GM23338 (cell line): ENCODE data around the gene ELAVL3. TPM values are rescaled to one million over a fixed set of nuclear protein-coding genes. Genes with fewer than 3 reads are reported as not detected.

Experiments used
- ATAC-seq: fragments of 200-7000 bp; cut with Tn5 transposase; 3 replicates; pipeline ENCODE4 v1.9.1; 2020
- DNase-seq: peaks from one replicate; pipeline ENCODE4 v3.0.0-alpha.2; 2015; ENCODE audit warnings: low spot score
- H2AFZ ChIP-seq: fragments of 200-600 bp; sonication (generic); 2 replicates; pipeline ENCODE4 v1.8.0; 2016; ENCODE audit warnings: antibody characterized with exemption, mild to moderate bottlenecking, moderate library complexity
- H3F3A ChIP-seq: fragments of 200-600 bp; sonication (generic); replicated peaks from 2 replicates; pipeline ENCODE4 v1.8.0; 2017; ENCODE audit warnings: antibody characterized with exemption, mixed run types, low read depth
- H3K27ac ChIP-seq: fragments of 200-600 bp; sonication (generic); 2 replicates; pipeline ENCODE4 v1.6.1; 2016; ENCODE audit warnings: low read depth
- H3K27me3 ChIP-seq: fragments of 200-600 bp; sonication (generic); 2 replicates; pipeline ENCODE4 v1.8.0; 2016; ENCODE audit warnings: mild to moderate bottlenecking, mixed run types, moderate library complexity; ENCODE audit not compliant: insufficient read depth
- H3K36me3 ChIP-seq: fragments of 200-600 bp; sonication (generic); 2 replicates; pipeline ENCODE4 v1.8.0; 2016; ENCODE audit warnings: mild to moderate bottlenecking; ENCODE audit not compliant: insufficient read depth
- H3K4me1 ChIP-seq: fragments of 200-600 bp; sonication (generic); 2 replicates; pipeline ENCODE4 v1.8.0; 2016; ENCODE audit warnings: mild to moderate bottlenecking, moderate library complexity; ENCODE audit not compliant: insufficient read depth
- H3K4me2 ChIP-seq: fragments of 200-600 bp; sonication (generic); 2 replicates; pipeline ENCODE4 v1.7.1; 2017; ENCODE audit warnings: mixed run types
- H3K4me3 ChIP-seq: fragments of 200-600 bp; sonication (generic); 2 replicates; pipeline ENCODE4 v1.6.1; 2016; ENCODE audit warnings: mixed run types
- H3K79me2 ChIP-seq: fragments of 200-600 bp; sonication (generic); replicated peaks from 2 replicates; pipeline ENCODE4 v1.8.0; 2017; ENCODE audit warnings: mild to moderate bottlenecking; ENCODE audit not compliant: insufficient read depth
- H3K9me2 ChIP-seq: fragments of 200-600 bp; sonication (generic); 2 replicates; pipeline ENCODE4 v1.8.0; 2017; ENCODE audit not compliant: insufficient read depth
- H4K20me1 ChIP-seq: fragments of 200-600 bp; sonication (generic); replicated peaks from 2 replicates; pipeline ENCODE4 v1.8.0; 2017; ENCODE audit warnings: mild to moderate bottlenecking; ENCODE audit not compliant: insufficient read depth
- H3K27ac Mint-ChIP-seq: 2 replicates; pipeline ENCODE4 v1.8.0; 2020; ENCODE audit warnings: inconsistent platforms, mild to moderate bottlenecking, moderate library complexity, mixed read lengths
- H3K27me3 Mint-ChIP-seq: 3 replicates; pipeline ENCODE4 v1.8.0; 2022; ENCODE audit warnings: low read depth, mild to moderate bottlenecking, moderate library complexity, mixed read lengths, inconsistent platforms; ENCODE audit not compliant: insufficient read depth, poor library complexity
- H3K36me3 Mint-ChIP-seq: 3 replicates; pipeline ENCODE4 v1.8.0; 2021; ENCODE audit warnings: low read depth, mild to moderate bottlenecking, inconsistent platforms, moderate library complexity, mixed read lengths
- H3K4me1 Mint-ChIP-seq: 3 replicates; pipeline ENCODE4 v1.8.0; 2020; ENCODE audit warnings: mild to moderate bottlenecking, inconsistent platforms, mixed read lengths
- H3K4me3 Mint-ChIP-seq: 3 replicates; pipeline ENCODE4 v1.8.0; 2021; ENCODE audit warnings: moderate library complexity, mild to moderate bottlenecking, inconsistent platforms, mixed read lengths
- H3K9me3 Mint-ChIP-seq: 3 replicates; pipeline ENCODE4 v1.8.0; 2020; ENCODE audit warnings: moderate library complexity, mild to moderate bottlenecking, inconsistent platforms, mixed read lengths
- CTCF ChIP-seq, 2 experiments: fragments of 200-600 bp in 1 of 2; sonication (generic) in 1 of 2; conservative IDR thresholded peaks; 2 replicates each; pipeline versions ENCODE4 v1.5.1 to v1.6.1; 2016 to 2017; ENCODE audit warnings: antibody characterized with exemption in 2 of 2, low read depth in 2 of 2, mild to moderate bottlenecking in 2 of 2, moderate library complexity in 1 of 2
- EZH2 ChIP-seq: fragments of 200-600 bp; sonication (generic); IDR thresholded peaks from one replicate; pipeline ENCODE4 v1.8.0; 2017; ENCODE audit warnings: antibody characterized with exemption, mild to moderate bottlenecking, low read depth; ENCODE audit not compliant: unreplicated experiment
- EZH2phosphoT487 ChIP-seq: fragments of 200-600 bp; sonication (generic); IDR thresholded peaks from one replicate; pipeline ENCODE4 v1.8.1; 2018; ENCODE audit warnings: antibody characterized with exemption; ENCODE audit not compliant: unreplicated experiment
- NANOG ChIP-seq: IDR thresholded peaks from 2 replicates; pipeline ENCODE4 v1.6.1; 2016; ENCODE audit warnings: antibody characterized with exemption, borderline replicate concordance
- POLR2AphosphoS5 ChIP-seq: IDR thresholded peaks from 2 replicates; pipeline ENCODE4 v1.6.1; 2016; ENCODE audit warnings: antibody characterized with exemption, low read depth
- ZNF114 ChIP-seq: fragments of 250-450 bp; sonication (Bioruptor Pico); IDR thresholded peaks from 2 replicates; pipeline ENCODE4 v1.5.0; 2020; ENCODE audit warnings: mild to moderate bottlenecking, moderate library complexity
- polyA plus RNA-seq: library from polyadenylated mRNA; unstranded; fragments of >200 nt; fragmentation: Nextera tagmentation; extraction: Ambion mirVana; gene quantifications from 2 replicates; pipeline ENCODE4 v1.2.1, GENCODE V29; 2016
- total RNA-seq: library from RNA; depleted of rRNA; stranded (reverse); fragments of >200 nt; shearing (Covaris generic); gene quantifications from 2 replicates; pipeline ENCODE4 v1.2.3, GENCODE V29; 2014

ELAVL3 gene
- total and polyA plus RNA-seq, 2 experiments from 2014 or later: 0.45 to 1.2 TPM

GRCh38 chr19:11451327-11451870 is 29.4 kb downstream of the ELAVL3 start:
- Mint-ChIP-seq H3K4me1 (peaks cover 25% of the 10 kb centered on the region), H3K36me3 (peaks cover 23% of the 10 kb centered on the region), H3K27ac (0 out of 2 replicates have a peak overlapping the region, but pooled peaks have one; percentile 52), H3K4me3 (no peak overlapping the region), H3K9me3 (no peaks in the 10 kb centered on the region; the same call in 2 of the 3 replicates), H3K27me3 (peaks cover 14% of the 10 kb centered on the region)
- Histone ChIP-seq H3K4me1 (peaks cover 31% of the 10 kb centered on the region), H3K9me2 (no peaks in the 10 kb centered on the region), H3K4me2 (peak overlapping the region; percentile 55), H3K36me3 (no peaks in the 10 kb centered on the region; the same call in 1 of the 2 replicates), H3K27ac (no peak overlapping the region), H3K4me3 (peak overlapping the region; percentile 12; the same call in 1 of the 2 replicates), H3F3A (0 out of 2 replicates have a peak, but pooled peaks cover 9% of the 10 kb centered on the region), H4K20me1 (no peaks in the 10 kb centered on the region), H2AFZ (no peak overlapping the region), H3K79me2 (no peaks in the 10 kb centered on the region), H3K27me3 (no peaks in the 10 kb centered on the region)
- TF ChIP-seq POLR2AphosphoS5 (no peak), NANOG (no peak), CTCF (conservative IDR thresholded peaks at IDR 0.05; ENCODE audit: low read depth in 2 of 2) (no peak)
- ATAC-seq: peak; percentile 7; the same call in 2 of the 3 replicates
- DNase-seq: no peak

- no peak overlapping the region for H3K4me3 Mint-ChIP-seq
- Histone ChIP-seq H3K4me2 (peak overlapping the region; percentile 55), H3K36me3 (no peaks in the 10 kb centered on the region; the same call in 1 of the 2 replicates), H3K4me1 (peaks cover 31% of the 10 kb centered on the region), H3K79me2 (no peaks in the 10 kb centered on the region), H3K27ac (peak overlapping the region; percentile 74; the same call in 1 of the 2 replicates), H3K27me3 (no peaks in the 10 kb centered on the region), H2AFZ (no peak overlapping the region), H3F3A (0 out of 2 replicates have a peak, but pooled peaks cover 9% of the 10 kb centered on the region), H4K20me1 (no peaks in the 10 kb centered on the region), H3K9me2 (no peaks in the 10 kb centered on the region), H3K4me3 (no peak overlapping the region)
- H3K9me3 Mint-ChIP-seq: no peaks in the 10 kb centered on the region; the same call in 2 of the 3 replicates
- H3K27ac Mint-ChIP-seq: 0 out of 2 replicates have a peak overlapping the region, but pooled peaks have one; percentile 52
- ATAC-seq: peak; percentile 9
- peaks cover 25% of the 10 kb centered on the region for H3K4me1 Mint-ChIP-seq
- peaks cover 12% of the 10 kb centered on the region for H3K27me3 Mint-ChIP-seq
- no peak for DNase-seq
- no peak for TF ChIP-seq NANOG
- no peak for TF ChIP-seq EZH2
- peaks cover 23% of the 10 kb centered on the region for H3K36me3 Mint-ChIP-seq
Measured at GRCh38 chr19:11450570-11451326, 30.1 kb downstream of the ELAVL3 start.

GRCh38 chr19:11448923-11449554 is 31.8 kb downstream of the ELAVL3 start:
- H3K4me1 Mint-ChIP-seq: peaks cover 23% of the 10 kb centered on the region
- Histone ChIP-seq H3K4me3 (no peak overlapping the region), H2AFZ (no peak overlapping the region), H3K27ac (no peak overlapping the region), H3K4me1 (peaks cover 29% of the 10 kb centered on the region), H3K79me2 (no peaks in the 10 kb centered on the region), H3K36me3 (no peaks in the 10 kb centered on the region; the same call in 1 of the 2 replicates), H3K27me3 (no peaks in the 10 kb centered on the region), H4K20me1 (no peaks in the 10 kb centered on the region), H3K4me2 (no peak overlapping the region), H3K9me2 (no peaks in the 10 kb centered on the region), H3F3A (0 out of 2 replicates have a peak, but pooled peaks cover 2% of the 10 kb centered on the region)
- no peak overlapping the region for H3K4me3 Mint-ChIP-seq
- H3K27me3 Mint-ChIP-seq: peaks cover 12% of the 10 kb centered on the region
- ATAC-seq (no peak), DNase-seq (no peak)
- H3K27ac Mint-ChIP-seq: no peak overlapping the region
- peaks cover 30% of the 10 kb centered on the region for H3K36me3 Mint-ChIP-seq
- no peaks in the 10 kb centered on the region; the same call in 2 of the 3 replicates for H3K9me3 Mint-ChIP-seq
- TF ChIP-seq CTCF (conservative IDR thresholded peaks at IDR 0.05; ENCODE audit: low read depth in 2 of 2) (no peak), EZH2phosphoT487 (no peak), ZNF114 (CRISPR knock-in tag) (no peak)
